B cell (primary cell): ENCODE measurements around the gene MPP7. TPM values are rescaled to one million over a fixed set of nuclear protein-coding genes. Genes with fewer than 3 reads are reported as not detected.

Source experiments
- ATAC-seq: fragments of 200-7000 bp; cut with Tn5 transposase; one replicate; pipeline ENCODE4 v1.10.0; 2021; ENCODE audit warnings: low read depth, mild to moderate bottlenecking, moderate number of reproducible peaks, moderate library complexity
- CTCF ChIA-PET: fragments of 350-600 bp; sonication (Branson Sonifier 250); formaldehyde crosslinking; loops from one replicate; lab custom pipeline; 2021; ENCODE audit warnings: antibody characterized with exemption, inconsistent platforms; lab: Charles Lee
- POLR2A ChIA-PET: fragments of 350-600 bp; sonication (Branson Sonifier 250); formaldehyde crosslinking; loops from one replicate; lab custom pipeline; 2021; ENCODE audit warnings: antibody characterized with exemption; lab: Charles Lee
- DNase-seq: peaks from one replicate; pipeline ENCODE4 v3.0.0; 2013
- H2AFZ ChIP-seq: 2 replicates; pipeline ENCODE4 v1.6.1; 2012; ENCODE audit warnings: mild to moderate bottlenecking, low read depth, low read length; ENCODE audit not compliant: insufficient read depth, poor library complexity, severe bottlenecking
- H3K27ac ChIP-seq, 2 donors: 1 replicate in 1 of 2; 2 replicates in 1 of 2; pipeline ENCODE4 v1.5.1; 2012 to 2013; ENCODE audit warnings: low read length in 2 of 2, mild to moderate bottlenecking in 2 of 2, moderate library complexity in 1 of 2
- H3K27me3 ChIP-seq, 4 experiments: fragments of 200-600 bp in 1 of 4; sonication (generic) in 1 of 4; replicated peaks in 1 of 4; 1 replicate in 2 of 4; 2 replicates in 2 of 4; pipeline versions ENCODE4 v1.6.1 to v1.7.0; 2013 to 2016; ENCODE audit warnings: low read length in 3 of 4, mild to moderate bottlenecking in 2 of 4, mixed read lengths in 1 of 4, moderate library complexity in 1 of 4; ENCODE audit not compliant: insufficient read depth in 4 of 4, control insufficient read depth in 3 of 4; ENCODE audit errors: control extremely low read depth in 1 of 4
- H3K36me3 ChIP-seq, 2 experiments: replicated peaks in 1 of 2; 1 replicate in 1 of 2; 2 replicates in 1 of 2; pipeline versions ENCODE4 v1.6.1 to v1.7.1; 2013; ENCODE audit warnings: low read length in 1 of 2; ENCODE audit not compliant: insufficient read depth in 2 of 2, control insufficient read depth in 1 of 2; ENCODE audit errors: control extremely low read depth in 1 of 2, extremely low read depth in 1 of 2
- H3K4me1 ChIP-seq, 2 donors: fragments of 200-600 bp in 1 of 2; sonication (generic) in 1 of 2; 1 replicate in 1 of 2; 2 replicates in 1 of 2; pipeline versions ENCODE4 v1.5.1 to v1.6.1; 2013 to 2017; ENCODE audit warnings: low read length in 2 of 2; ENCODE audit not compliant: control insufficient read depth in 2 of 2, insufficient read depth in 2 of 2
- H3K4me2 ChIP-seq: replicated peaks from 2 replicates; pipeline ENCODE3; 2012; ENCODE audit warnings: mild to moderate bottlenecking, low read depth, low read length; ENCODE audit not compliant: poor library complexity, severe bottlenecking
- H3K4me3 ChIP-seq, 5 experiments: fragments of 200-600 bp in 1 of 5; sonication (generic) in 1 of 5; 1 replicate in 3 of 5; 2 replicates in 2 of 5; pipeline versions ENCODE4 v1.5.1 to v1.7.0; 2011 to 2016; ENCODE audit warnings: low read length in 4 of 5, mild to moderate bottlenecking in 4 of 5, low read depth in 2 of 5, control low read depth in 1 of 5, moderate library complexity in 1 of 5; ENCODE audit not compliant: insufficient read depth in 1 of 5; ENCODE audit errors: control extremely low read depth in 1 of 5, extremely low read depth in 1 of 5
- H3K79me2 ChIP-seq: fragments of 200-600 bp; sonication (generic); one replicate; pipeline ENCODE4 v1.6.0; 2016; ENCODE audit warnings: low read length; ENCODE audit not compliant: control insufficient read depth, insufficient read depth
- H3K9ac ChIP-seq: fragments of 200-600 bp; sonication (generic); 2 replicates; pipeline ENCODE4 v1.6.1; 2017; ENCODE audit warnings: mild to moderate bottlenecking, low read length, moderate library complexity
- H3K9me3 ChIP-seq, 3 donors: one replicate each; pipeline versions ENCODE4 v1.6.1 to v1.7.1; 2013; ENCODE audit warnings: low read length in 2 of 3; ENCODE audit not compliant: control insufficient read depth in 2 of 3, insufficient read depth in 1 of 3; ENCODE audit errors: control extremely low read depth in 1 of 3
- H4K20me1 ChIP-seq: 2 replicates; pipeline ENCODE4 v1.6.0; 2012; ENCODE audit warnings: mild to moderate bottlenecking, low read length; ENCODE audit not compliant: insufficient read depth, control insufficient read depth, poor library complexity, severe bottlenecking
- H3K27ac Mint-ChIP-seq: one replicate; pipeline ENCODE4 v1.8.0; 2021; ENCODE audit warnings: mixed read lengths
- H3K27me3 Mint-ChIP-seq: one replicate; pipeline ENCODE4 v1.8.0; 2021; ENCODE audit warnings: mixed read lengths
- H3K4me1 Mint-ChIP-seq: one replicate; pipeline ENCODE4 v1.8.0; 2021; ENCODE audit warnings: mixed read lengths
- H3K4me3 Mint-ChIP-seq: one replicate; pipeline ENCODE4 v1.8.0; 2021; ENCODE audit warnings: mixed read lengths
- H3K9me3 Mint-ChIP-seq: one replicate; pipeline ENCODE4 v1.8.0; 2022; ENCODE audit warnings: mixed read lengths; ENCODE audit not compliant: insufficient read depth
- CTCF ChIP-seq: fragments of 200-600 bp; IDR thresholded peaks from one replicate; pipeline ENCODE4 v1.8.0; 2022; ENCODE audit warnings: antibody characterized with exemption, mild to moderate bottlenecking
- EZH2 ChIP-seq: IDR thresholded peaks from 2 replicates; pipeline ENCODE4 v1.6.1; 2012; ENCODE audit warnings: borderline replicate concordance, low read depth, mild to moderate bottlenecking, moderate library complexity, low read length; ENCODE audit not compliant: insufficient read depth, poor library complexity, severe bottlenecking
- WGBS: methylation state at CpG from one replicate; pipeline ENCODE4 v1.1.5; 2013; ENCODE audit warnings: missing lambda C conversion rate; ENCODE audit not compliant: insufficient coverage; 5-methylcytosine and 5-hydroxymethylcytosine counted together
- intact Hi-C: fragments of 100-400 bp; cut with micrococcal nuclease; formaldehyde crosslinking; loops from one replicate; pipeline ENCODE4 v1.10.0; 2022
- polyA plus RNA-seq: library from polyadenylated mRNA; depleted of rRNA; stranded (reverse); fragments of >200 nt; gene quantifications from 2 replicates; pipeline ENCODE4 v1.2.3, GENCODE V29; 2012
- total RNA-seq, 2 donors: library from RNA; stranded (reverse); fragments of 120-200 nt in 1 of 2; gene quantifications; 1 replicate in 1 of 2; 2 replicates in 1 of 2; pipeline versions ENCODE4 v1.2.3 to v1.2.4, GENCODE V29; 2013 to 2022

The MPP7 gene
- total and polyA plus RNA-seq, 2 donors (not counting 1 experiment from before 2014, with no cell fraction given): 2.1 to 13.1 TPM

GRCh38 chr10:28294169-28294532 lies 8.7 kb downstream of the MPP7 start:
- no peaks in the 10 kb centered on the region for H4K20me1 ChIP-seq
- H3K27me3 ChIP-seq: no peaks in the 10 kb centered on the region
- no peak overlapping the region for H2AFZ ChIP-seq
- no peak for DNase-seq
- Mint-ChIP-seq H3K27me3 (no peaks in the 10 kb centered on the region), H3K9me3 (no peaks in the 10 kb centered on the region), H3K4me1 (peaks cover 4% of the 10 kb centered on the region), H3K27ac (no peak overlapping the region), H3K4me3 (no peak overlapping the region)
- intact Hi-C loops: no loop called here
- CTCF ChIA-PET: interaction anchor here (1.2 kb wide), 1 partner anchor 75 kb away, joined by 3 read pairs; no protein-coding TSS in a partner anchor
- 94% methylated on average over 3 of the region's 8 CpGs for WGBS
- H3K4me2 ChIP-seq: no peak overlapping the region
- no peak for ATAC-seq
- POLR2A ChIA-PET: no interaction called here
- H3K9me3 ChIP-seq: no peaks in the 10 kb centered on the region
- H3K9ac ChIP-seq: no peak overlapping the region
- no peaks in the 10 kb centered on the region for H3K4me1 ChIP-seq
- H3K27ac ChIP-seq: no peak overlapping the region
- H3K36me3 ChIP-seq: no peaks in the 10 kb centered on the region
- peaks cover 7% of the 10 kb centered on the region for H3K79me2 ChIP-seq
- TF ChIP-seq CTCF: no peak
- no peak for TF ChIP-seq EZH2
- no peak overlapping the region for H3K4me3 ChIP-seq

- DNase-seq (no peak), ATAC-seq (no peak)
- intact Hi-C loops: no loop called here
- no peaks in the 10 kb centered on the region for H3K4me1 ChIP-seq
- no peaks in the 10 kb centered on the region for H3K4me1 Mint-ChIP-seq
- H4K20me1 ChIP-seq: no peaks in the 10 kb centered on the region
- H3K36me3 ChIP-seq: no peaks in the 10 kb centered on the region
- WGBS: 97% methylated on average over 8 of the region's 21 CpGs
- H3K27me3 Mint-ChIP-seq: no peaks in the 10 kb centered on the region
- CTCF ChIA-PET: interaction anchor here (1.2 kb wide), 1 partner anchor 76 kb away, joined by 3 read pairs; no protein-coding TSS in a partner anchor
- no peak overlapping the region for H3K4me3 Mint-ChIP-seq
- POLR2A ChIA-PET: no interaction called here
- H3K27me3 ChIP-seq: no peaks in the 10 kb centered on the region
- H3K4me3 ChIP-seq: no peak overlapping the region
- TF ChIP-seq CTCF (no peak), EZH2 (no peak)
- H3K79me2 ChIP-seq: peaks cover 7% of the 10 kb centered on the region
- H3K27ac ChIP-seq: no peak overlapping the region
- H3K9me3 ChIP-seq: no peaks in the 10 kb centered on the region
- H3K27ac Mint-ChIP-seq: no peak overlapping the region
- no peak overlapping the region for H2AFZ ChIP-seq
- no peaks in the 10 kb centered on the region for H3K9me3 Mint-ChIP-seq
- H3K9ac ChIP-seq: no peak overlapping the region
- H3K4me2 ChIP-seq: no peak overlapping the region
Observed at GRCh38 chr10:28293236-28294168, 9.4 kb downstream of the MPP7 start.
